SIG-M5 (cell line): ENCODE data around the gene PPP1R9A.

Source experiments
- DNase-seq: peaks from one replicate; lab custom pipeline; 2025; lab: John Stamatoyannopoulos, UW

Gene PPP1R9A

DNA sequence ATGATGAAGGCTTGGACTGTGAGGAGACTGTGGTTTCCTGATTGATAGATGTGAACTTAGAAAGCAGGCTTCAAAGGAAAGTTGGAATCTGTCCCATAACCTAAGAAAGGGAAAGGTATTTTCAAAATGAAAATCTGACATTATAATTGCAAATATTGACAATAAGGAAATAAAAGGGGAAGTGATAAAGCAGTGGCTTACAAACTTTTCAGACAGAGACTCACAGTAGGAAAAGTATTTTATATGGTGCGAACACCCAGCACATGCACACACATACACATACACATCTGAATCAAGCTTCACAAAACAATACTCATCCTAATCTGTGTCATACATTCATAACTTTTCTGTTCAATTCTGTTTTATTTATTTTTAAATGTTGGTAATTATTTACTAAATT is 412.2 kb downstream of the PPP1R9A start:
- no peak for DNase-seq

DNA sequence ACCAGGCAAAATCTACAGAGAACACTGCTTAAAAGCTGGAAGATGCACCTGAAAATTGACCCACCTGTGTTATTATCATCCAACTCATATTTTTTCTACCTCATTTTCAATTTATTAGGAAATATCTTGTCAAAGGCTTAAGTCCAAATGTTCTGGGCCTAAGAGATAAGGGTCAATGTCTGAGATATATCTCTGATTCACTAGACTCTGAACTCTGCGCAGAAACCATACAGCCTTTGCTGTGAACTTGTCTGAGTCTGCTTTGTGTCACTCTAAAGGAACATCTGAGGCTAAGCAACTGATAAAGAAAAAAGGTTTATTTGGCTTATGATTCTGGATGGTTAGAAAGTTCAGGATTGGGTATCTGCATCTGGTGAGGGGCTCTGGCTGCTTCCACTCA is 413.3 kb downstream of the PPP1R9A start:
- no peak for DNase-seq

DNA sequence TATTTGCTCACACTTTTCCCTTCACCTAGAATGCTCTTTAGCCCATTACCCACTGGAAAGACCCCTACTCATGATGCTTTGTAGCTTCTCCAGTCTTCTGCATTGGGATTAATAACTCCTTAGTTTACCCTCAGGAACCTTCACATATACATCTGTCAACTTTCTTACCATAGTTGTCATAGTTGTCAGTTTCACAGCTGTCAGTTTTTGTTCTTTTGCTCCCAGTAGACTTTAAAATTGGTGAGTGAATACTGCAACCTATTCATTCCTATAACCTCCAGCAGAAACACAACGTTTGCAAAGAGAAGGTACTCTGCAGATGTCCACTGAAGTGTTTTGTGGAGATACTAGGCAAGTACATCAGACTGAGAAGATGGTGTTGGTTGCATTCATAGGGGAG is 414.3 kb downstream of the PPP1R9A start:
- no peak for DNase-seq

DNA sequence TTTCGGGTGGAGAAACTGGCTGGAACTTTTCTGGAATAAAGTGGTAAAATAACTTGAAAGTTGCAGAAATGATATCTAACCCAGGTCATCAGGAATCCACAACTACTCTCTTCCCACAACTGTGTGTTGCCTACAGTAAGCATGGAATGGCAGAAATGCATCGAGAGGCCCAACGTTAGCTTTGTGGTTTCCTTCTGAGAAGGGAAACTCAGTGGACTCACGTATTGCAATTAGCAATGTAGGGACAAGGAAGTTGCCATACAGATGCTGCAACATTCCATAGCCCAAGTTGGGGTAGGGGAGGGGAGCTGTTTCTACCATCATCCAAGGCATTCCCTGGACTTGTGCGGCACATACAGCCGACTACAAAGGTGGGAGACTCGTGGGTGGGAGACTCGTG is 415.0 kb downstream of the PPP1R9A start:
- no peak for DNase-seq

DNA sequence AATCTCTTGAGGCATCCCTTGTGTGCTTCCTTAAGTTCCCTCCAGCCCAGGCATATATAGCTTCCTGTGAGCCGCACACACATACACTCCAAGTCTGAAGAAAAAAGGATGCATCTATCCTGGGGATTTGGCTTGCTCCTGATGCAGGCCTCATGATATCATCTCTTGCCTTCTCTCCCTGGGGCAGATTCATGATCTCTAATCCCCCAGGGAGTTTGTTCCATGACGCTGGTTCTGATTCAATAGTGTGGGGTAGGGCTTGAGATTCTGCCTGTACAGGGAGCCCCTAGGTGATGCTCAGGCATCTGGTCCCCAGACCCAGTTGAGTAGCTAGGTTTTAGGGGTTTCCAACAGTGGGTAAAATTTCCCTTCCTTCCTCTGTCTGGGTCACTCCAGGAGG is 415.5 kb downstream of the PPP1R9A start:
- no peak for DNase-seq

DNA sequence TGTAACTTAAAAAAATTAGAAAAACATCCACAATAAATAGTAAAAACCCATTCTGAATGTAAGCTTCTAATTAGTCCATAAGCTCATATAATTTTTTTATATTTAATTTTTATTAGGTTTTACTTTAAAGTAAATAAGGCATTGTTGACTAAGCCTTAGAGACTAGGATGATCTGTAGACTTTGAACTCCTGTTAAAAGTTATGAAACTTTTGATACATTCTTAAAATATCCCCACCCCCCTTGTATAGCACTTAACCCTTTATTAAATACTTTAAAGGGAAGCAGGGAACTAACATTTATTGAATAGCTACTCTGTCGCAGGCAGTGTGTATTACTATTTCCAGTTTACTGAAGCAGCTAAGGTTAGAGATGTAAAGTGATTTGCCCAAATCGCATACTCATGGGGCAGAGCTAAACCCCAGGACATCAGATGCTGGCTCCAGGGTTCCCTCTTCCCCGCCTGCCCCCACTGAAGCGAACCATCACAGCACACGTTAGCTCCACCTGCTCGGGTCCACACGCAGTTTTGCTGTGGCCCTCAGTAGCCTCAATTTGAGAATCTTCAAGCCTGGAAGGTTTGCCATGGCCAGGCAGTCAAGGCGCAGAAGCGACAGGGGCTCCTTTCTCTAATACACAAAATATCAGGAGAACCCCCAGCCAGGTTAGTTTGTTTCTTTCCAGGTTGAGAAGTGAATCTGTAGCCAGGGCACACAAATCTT is 416.2 kb downstream of the PPP1R9A start:
- no peak for DNase-seq

DNA sequence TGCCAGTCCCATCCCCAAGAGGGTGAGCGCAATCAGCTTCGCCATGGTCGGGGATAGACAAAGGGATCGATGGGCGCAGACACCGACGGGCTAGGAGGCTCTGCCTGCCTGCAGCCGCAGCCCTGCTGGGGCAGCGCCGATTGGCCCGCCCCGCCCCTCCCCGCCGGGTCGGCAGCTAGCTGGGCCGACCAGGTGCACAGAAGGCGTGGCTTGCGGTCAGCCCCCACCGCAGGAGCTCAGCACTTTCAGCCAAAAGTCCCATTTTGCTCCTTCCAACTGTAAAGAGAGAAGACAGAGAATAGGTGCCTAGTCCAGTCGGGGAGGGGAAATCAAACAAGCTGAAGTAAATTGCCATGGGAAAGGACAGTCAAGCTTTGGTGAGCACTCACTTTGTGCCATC is 417.0 kb downstream of the PPP1R9A start, which contains the start of gene PON1:
TSS of gene PON1 (minus strand) at position 102 of the 400 bp plus-strand sequence. CDS start at position 45, 57 bp downstream.
- DNase-seq = no peak

DNA sequence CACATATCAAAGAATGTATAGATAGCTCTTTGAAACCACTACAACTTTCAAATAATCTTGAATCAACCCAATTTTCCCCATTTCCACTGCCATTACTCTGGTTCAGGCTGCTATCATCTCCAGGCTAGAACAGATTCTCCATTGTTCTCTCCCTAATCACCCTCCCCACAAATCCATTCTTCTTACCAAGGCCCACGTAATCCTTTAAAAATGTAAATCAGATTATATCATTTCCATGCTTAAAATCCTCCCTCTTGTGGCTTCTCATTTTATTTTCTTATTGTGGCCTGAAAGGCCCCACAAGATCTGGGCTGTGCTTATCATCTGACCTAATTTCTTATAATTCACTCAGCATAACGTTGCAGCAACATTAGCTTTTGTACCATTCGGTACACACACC is 420.0 kb downstream of the PPP1R9A start:
- no peak for DNase-seq

DNA sequence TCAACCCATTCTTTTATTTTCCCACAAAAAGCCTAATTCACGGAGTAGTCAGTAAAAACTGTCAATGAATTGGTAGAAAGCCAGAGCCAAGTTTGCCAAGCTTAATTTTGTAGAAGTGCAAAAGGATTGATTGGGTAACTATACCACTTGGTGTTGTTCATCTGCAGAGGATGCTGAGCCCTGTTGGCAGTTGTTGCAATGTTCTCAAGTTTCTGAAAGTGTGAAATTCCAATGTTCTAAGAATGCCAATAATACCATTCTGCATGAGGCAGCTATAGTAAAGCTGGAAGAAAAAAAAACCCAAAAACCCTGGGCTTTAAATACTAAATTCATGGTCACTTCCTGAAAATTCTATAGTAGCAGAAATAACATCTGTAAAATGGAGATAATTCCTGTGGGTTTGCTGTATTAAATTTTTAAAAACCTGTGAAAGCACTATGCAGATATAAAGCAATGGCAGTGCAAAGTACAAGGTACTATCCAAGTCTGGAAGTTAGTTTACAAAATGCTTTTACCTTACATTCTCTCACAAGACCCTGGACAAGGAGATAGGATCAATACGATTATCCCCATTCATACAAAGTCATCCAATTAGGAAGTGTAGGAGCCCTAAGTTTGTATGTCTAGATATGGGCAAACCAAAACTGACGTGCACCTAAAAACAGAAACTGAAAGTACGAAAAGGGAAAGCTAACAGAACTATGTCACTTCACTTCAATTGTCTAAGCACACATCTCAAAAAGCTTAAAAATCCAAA is 423.0 kb downstream of the PPP1R9A start:
- DNase-seq = no peak

DNA sequence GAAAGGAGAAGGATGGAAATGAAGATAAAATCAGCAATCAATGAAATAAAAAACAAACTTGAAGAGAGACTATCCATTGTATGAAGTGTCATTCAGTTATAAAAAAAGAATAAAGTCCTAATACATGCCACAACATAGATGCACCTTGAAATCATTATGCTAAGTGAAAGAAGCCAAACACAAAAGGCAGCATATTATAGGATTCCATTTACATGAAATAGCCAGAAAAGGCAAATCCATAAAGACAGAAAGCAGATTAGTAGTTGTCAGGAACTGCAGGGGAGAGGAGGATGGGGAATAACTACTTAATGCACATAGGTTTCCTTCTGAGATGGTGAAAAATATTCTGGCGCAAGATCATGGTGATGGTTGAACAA is 423.6 kb downstream of the PPP1R9A start:
- no peak for DNase-seq

DNA sequence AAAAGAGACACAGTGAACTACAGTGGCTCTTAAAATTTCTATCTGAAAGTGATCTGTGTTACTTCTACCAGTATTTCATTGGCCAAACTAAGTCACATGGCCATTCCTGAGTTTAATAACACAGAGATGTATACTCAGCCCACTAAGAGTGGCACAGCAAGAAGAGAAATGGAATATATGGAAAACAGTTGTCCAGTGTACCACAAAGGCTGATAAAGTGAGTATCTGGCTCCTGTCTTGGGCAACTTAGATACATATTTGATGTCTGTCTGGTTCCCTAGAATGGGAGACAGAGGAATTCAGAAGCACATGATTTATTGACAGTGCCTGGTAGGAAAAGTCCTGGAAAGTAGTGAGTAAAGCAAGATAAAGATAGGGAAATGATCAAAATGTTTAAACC is 427.1 kb downstream of the PPP1R9A start:
- no peak for DNase-seq

DNA sequence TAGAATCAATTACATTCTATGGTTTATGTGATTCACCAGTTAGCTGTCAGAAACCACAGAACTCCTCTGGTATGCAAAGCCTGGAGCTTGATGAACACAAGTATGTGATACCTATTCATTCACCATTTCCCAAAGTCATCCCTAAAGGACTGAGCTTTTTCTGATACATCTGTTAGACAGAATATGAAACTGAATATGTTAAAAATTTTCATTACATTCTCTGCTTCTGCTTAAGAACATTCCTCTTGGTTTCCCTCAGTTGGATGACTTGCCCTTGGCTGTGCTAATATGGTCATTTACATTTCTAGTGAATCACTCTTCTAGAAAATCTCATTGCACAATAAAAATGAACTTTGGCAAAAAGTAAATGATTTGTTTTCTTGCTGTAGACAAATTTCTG is 427.7 kb downstream of the PPP1R9A start:
- no peak for DNase-seq

DNA sequence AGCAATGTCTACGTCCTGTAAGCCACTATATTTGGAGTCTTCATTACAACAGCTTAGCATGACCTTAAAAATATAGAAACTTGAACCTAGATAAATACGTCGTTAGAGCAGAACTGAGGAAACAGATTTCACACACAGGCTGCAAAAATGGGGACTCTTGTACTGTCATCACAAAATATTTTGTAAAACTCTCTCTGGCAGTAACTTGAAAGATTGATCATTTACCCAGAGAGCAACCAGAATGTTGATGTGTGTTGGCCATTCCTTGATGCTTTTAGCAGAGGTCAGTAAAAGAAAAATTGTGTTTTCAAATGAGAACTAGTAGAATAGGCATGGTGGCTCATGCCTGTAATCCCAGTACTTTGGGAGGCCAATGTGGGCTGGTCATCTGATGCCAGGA is 431.4 kb downstream of the PPP1R9A start:
- no peak for DNase-seq

DNA sequence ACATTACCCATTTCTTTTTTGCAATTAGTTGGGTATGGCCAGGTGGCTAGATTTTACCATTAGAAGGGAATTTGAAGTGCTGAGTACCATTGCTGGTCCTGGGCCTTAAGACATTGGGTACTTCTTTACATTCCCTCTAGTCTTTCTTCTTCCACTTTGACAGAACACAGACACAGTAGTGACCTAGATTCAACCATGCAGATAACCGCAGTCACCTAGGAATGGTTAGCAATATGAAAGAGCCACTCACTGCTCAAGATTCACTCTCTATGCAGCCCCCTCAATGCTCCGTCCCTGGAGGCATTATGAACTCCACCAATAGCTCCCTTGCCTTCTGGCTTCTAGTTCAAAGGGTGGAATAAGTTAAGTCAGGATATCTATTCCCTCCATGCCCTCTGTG is 433.1 kb downstream of the PPP1R9A start:
- no peak for DNase-seq

DNA sequence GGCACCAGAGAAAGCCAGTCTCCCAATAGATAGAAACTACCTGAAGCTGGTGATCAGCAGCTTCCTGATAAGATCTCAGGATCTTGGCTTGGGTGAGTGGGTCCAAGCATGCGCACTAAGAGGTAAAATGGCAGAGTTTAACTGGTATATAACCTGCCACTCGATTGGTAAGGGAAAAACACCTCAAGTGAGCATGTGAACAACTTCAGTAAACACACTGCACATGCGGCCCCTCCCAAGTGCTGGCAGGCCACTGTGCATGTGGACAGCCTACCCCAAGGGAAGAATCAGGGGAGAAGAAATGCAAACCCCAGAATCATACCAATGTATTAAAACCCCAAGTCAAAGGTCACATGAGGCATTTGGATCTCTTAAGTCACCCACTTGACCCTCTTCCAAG is 434.6 kb downstream of the PPP1R9A start:
- DNase-seq = no peak

DNA sequence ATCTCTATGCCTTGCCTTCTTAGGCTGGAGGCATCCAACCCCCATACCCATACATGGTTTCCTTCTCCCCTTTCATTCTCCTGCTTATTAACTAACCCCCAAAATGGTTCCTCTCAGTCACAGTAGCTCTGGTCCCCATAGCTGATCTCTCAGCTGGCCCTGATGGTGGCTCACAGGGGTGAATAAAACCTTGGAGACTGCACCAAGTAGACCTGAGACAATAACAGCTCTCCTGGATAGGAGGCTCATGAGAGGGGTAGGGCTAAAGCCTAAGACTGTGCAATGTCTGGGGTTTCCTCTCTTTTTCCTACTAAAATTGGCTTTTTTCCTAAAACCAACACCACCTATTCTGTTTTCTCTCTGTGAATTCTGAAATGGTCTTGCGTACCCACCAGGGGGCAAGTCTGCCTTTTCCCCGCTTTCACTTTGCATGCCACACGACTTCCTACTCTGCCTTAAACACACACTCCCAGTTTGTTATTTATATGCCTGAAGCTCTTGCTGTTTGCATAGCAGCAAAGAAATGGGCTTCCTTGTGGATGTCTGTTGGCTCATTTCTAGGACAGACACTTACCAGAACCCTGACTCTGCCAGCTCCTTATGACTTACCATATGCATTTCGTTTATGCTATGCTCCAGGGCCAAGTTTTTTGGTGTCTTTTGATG is 435.4 kb downstream of the PPP1R9A start:
- DNase-seq = no peak
